ENCODE data around the gene PIGM.

DNA sequence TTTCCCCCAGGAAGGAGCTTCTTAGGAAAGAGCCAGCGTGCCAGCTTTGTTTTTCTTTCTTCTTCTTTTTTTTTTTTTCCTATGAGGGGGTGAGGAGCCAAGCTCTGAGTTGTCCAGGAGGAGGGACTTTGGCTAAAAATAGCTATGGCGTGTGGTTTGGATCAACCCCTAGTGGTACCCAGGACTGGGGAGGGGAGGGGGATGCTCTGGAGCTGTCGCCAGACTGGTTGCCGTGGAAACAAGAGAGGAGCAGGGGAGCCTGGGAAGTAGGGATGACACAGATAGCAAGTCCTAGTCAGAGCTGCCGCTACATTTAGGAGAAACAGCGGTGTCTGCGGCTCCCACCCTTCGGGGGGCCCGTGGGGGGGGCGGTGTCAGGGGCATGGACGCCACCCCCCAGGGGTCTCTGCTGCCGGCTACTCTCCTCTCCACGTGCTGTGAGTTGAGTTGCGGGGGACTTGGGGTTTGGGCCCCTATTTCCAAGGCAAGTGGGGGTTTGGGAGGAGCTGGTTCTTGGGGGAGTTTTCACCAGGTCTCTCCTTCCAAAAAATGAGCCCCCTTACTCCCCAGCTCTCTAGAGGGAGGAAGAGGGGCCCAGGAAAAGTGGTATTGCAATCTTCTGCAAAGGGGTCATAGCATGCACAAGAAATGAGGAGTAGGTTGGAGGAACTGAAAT is 49.6 kb upstream of the PIGM start, which contains the start of gene KCNJ9:
- TF ChIP-seq, protein P1, sequence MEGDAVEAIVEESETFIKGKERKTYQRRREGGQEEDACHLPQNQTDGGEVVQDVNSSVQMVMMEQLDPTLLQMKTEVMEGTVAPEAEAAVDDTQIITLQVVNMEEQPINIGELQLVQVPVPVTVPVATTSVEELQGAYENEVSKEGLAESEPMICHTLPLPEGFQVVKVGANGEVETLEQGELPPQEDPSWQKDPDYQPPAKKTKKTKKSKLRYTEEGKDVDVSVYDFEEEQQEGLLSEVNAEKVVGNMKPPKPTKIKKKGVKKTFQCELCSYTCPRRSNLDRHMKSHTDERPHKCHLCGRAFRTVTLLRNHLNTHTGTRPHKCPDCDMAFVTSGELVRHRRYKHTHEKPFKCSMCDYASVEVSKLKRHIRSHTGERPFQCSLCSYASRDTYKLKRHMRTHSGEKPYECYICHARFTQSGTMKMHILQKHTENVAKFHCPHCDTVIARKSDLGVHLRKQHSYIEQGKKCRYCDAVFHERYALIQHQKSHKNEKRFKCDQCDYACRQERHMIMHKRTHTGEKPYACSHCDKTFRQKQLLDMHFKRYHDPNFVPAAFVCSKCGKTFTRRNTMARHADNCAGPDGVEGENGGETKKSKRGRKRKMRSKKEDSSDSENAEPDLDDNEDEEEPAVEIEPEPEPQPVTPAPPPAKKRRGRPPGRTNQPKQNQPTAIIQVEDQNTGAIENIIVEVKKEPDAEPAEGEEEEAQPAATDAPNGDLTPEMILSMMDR (IDR thresholded peaks at IDR 0.05): no peak
- TF ChIP-seq, protein P2, sequence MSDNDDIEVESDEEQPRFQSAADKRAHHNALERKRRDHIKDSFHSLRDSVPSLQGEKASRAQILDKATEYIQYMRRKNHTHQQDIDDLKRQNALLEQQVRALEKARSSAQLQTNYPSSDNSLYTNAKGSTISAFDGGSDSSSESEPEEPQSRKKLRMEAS (CRISPR knock-in tag; IDR thresholded peaks at IDR 0.05): no peak
- TF ChIP-seq, protein P3, sequence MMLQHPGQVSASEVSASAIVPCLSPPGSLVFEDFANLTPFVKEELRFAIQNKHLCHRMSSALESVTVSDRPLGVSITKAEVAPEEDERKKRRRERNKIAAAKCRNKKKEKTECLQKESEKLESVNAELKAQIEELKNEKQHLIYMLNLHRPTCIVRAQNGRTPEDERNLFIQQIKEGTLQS (CRISPR knock-in tag; conservative IDR thresholded peaks at IDR 0.05): no peak
- TF ChIP-seq ETV6 (CRISPR knock-in tag; IDR thresholded peaks at IDR 0.05) (no peak), JUN (CRISPR knock-in tag; IDR thresholded peaks at IDR 0.05) (no peak)
- TF ChIP-seq, protein P4, sequence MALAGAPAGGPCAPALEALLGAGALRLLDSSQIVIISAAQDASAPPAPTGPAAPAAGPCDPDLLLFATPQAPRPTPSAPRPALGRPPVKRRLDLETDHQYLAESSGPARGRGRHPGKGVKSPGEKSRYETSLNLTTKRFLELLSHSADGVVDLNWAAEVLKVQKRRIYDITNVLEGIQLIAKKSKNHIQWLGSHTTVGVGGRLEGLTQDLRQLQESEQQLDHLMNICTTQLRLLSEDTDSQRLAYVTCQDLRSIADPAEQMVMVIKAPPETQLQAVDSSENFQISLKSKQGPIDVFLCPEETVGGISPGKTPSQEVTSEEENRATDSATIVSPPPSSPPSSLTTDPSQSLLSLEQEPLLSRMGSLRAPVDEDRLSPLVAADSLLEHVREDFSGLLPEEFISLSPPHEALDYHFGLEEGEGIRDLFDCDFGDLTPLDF (CRISPR knock-in tag; IDR thresholded peaks at IDR 0.05): no peak
- TF ChIP-seq, protein P5, sequence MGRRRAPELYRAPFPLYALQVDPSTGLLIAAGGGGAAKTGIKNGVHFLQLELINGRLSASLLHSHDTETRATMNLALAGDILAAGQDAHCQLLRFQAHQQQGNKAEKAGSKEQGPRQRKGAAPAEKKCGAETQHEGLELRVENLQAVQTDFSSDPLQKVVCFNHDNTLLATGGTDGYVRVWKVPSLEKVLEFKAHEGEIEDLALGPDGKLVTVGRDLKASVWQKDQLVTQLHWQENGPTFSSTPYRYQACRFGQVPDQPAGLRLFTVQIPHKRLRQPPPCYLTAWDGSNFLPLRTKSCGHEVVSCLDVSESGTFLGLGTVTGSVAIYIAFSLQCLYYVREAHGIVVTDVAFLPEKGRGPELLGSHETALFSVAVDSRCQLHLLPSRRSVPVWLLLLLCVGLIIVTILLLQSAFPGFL (CRISPR knock-in tag; IDR thresholded peaks at IDR 0.05; ENCODE audit: borderline replicate concordance): no peak
